Chondrocyte (in vitro differentiated cells): Measurements from ENCODE around the gene PNPLA6. TPM values are rescaled to one million over a fixed set of nuclear protein-coding genes. Genes with fewer than 3 reads are reported as not detected.

ENCODE experiments used
- DNase-seq: peaks from one replicate; pipeline ENCODE4 v3.0.0; 2021; ENCODE audit warnings: mixed read lengths, low spot score
- H3K27ac Mint-ChIP-seq: one replicate; pipeline ENCODE4 v1.8.0; 2021; ENCODE audit warnings: mild to moderate bottlenecking, moderate library complexity, mixed read lengths; ENCODE audit not compliant: unreplicated experiment
- H3K27me3 Mint-ChIP-seq: 2 replicates; pipeline ENCODE4 v1.8.0; 2021; ENCODE audit warnings: low read depth, mixed read lengths
- H3K36me3 Mint-ChIP-seq: 2 replicates; pipeline ENCODE4 v1.8.0; 2021; ENCODE audit warnings: low read depth, mixed read lengths
- H3K4me1 Mint-ChIP-seq: 2 replicates; pipeline ENCODE4 v1.8.0; 2021; ENCODE audit warnings: low read depth, mild to moderate bottlenecking, mixed read lengths
- H3K4me3 Mint-ChIP-seq: one replicate; pipeline ENCODE4 v1.8.0; 2021; ENCODE audit warnings: mild to moderate bottlenecking, moderate library complexity, mixed read lengths; ENCODE audit not compliant: unreplicated experiment
- H3K9me3 Mint-ChIP-seq: 2 replicates; pipeline ENCODE4 v1.8.0; 2021; ENCODE audit warnings: low read depth, mixed read lengths
- total RNA-seq: library from RNA; stranded (reverse); gene quantifications from 3 replicates; pipeline ENCODE4 v1.2.1, GENCODE V29; 2021
- TF ChIP-seq, protein P1 (sequence below): fragments of 200-600 bp; sonication (generic); IDR thresholded peaks from 2 replicates; pipeline ENCODE4 v1.5.0; 2021; ENCODE audit warnings: antibody characterized with exemption, mild to moderate bottlenecking, moderate library complexity

PNPLA6 gene
- total RNA-seq, 1 donor from 2014 or later, result 87.9 TPM

DNA sequence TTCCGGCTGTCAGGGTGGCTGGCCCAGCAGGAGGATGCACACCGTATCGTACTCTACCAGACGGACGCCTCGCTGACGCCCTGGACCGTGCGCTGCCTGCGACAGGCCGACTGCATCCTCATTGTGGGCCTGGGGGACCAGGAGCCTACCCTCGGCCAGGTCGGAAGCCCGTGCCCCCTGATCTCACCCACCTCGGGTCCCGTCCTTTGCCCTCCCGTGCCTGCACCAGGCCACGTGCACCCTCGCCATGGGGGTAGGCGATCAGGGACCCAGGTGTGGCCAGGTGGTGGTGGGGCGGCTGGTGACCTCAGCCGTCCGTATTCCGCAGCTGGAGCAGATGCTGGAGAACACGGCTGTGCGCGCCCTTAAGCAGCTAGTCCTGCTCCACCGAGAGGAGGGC, 19.0 kb downstream of the PNPLA6 start:
- no peaks in the 10 kb centered on the region for H3K27me3 Mint-ChIP-seq
- peaks cover 33% of the 10 kb centered on the region for H3K36me3 Mint-ChIP-seq
- no peak overlapping the region for H3K4me3 Mint-ChIP-seq
- H3K4me1 Mint-ChIP-seq, result no peaks in the 10 kb centered on the region
- TF ChIP-seq, protein P1, sequence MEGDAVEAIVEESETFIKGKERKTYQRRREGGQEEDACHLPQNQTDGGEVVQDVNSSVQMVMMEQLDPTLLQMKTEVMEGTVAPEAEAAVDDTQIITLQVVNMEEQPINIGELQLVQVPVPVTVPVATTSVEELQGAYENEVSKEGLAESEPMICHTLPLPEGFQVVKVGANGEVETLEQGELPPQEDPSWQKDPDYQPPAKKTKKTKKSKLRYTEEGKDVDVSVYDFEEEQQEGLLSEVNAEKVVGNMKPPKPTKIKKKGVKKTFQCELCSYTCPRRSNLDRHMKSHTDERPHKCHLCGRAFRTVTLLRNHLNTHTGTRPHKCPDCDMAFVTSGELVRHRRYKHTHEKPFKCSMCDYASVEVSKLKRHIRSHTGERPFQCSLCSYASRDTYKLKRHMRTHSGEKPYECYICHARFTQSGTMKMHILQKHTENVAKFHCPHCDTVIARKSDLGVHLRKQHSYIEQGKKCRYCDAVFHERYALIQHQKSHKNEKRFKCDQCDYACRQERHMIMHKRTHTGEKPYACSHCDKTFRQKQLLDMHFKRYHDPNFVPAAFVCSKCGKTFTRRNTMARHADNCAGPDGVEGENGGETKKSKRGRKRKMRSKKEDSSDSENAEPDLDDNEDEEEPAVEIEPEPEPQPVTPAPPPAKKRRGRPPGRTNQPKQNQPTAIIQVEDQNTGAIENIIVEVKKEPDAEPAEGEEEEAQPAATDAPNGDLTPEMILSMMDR, result no peak
- H3K9me3 Mint-ChIP-seq, result no peaks in the 10 kb centered on the region
- DNase-seq, result no peak
- H3K27ac Mint-ChIP-seq, result no peak overlapping the region

DNA sequence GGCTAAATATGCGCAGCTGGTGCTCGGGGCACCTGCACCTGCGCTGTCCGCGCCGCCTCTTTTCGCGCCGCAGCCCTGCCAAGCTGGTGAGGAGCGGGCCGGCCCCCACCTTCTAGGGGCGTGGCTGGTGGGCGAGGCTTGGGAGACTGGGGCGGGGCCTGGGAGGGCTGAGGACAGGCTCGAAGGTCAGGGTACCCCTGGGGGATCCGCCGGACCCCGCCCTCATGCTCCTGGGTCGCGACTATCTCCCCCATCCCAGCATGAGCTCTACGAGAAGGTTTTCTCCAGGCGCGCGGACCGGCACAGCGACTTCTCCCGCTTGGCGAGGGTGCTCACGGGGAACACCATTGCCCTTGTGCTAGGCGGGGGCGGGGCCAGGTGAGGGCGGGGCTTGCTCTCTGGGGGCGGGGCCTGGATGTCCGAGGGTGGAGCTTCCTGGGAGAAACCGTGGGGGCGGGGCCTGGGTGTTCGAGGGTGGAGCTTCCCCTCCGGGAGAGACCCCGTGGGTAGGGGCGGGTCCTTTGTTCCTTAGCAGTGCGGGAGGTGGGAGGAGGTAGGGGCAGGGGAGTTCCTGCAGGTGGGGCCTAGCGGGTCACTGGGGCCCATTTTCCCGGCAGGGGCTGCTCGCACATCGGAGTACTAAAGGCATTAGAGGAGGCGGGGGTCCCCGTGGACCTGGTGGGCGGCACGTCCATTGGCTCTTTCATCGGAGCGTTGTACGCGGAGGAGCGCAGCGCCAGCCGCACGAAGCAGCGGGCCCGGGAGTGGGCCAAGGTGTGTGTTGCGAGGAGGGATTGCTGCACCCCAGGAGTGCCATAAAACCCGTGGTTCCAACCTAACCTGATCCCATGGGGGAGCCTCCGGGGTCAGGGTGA, 19.7 kb downstream of the PNPLA6 start:
- DNase-seq, result no peak
- Mint-ChIP-seq H3K27me3 (no peaks in the 10 kb centered on the region), H3K27ac (no peak overlapping the region), H3K9me3 (no peaks in the 10 kb centered on the region), H3K36me3 (peaks cover 33% of the 10 kb centered on the region), H3K4me3 (no peak overlapping the region), H3K4me1 (no peaks in the 10 kb centered on the region)
- TF ChIP-seq, protein P1, result no peak

DNA sequence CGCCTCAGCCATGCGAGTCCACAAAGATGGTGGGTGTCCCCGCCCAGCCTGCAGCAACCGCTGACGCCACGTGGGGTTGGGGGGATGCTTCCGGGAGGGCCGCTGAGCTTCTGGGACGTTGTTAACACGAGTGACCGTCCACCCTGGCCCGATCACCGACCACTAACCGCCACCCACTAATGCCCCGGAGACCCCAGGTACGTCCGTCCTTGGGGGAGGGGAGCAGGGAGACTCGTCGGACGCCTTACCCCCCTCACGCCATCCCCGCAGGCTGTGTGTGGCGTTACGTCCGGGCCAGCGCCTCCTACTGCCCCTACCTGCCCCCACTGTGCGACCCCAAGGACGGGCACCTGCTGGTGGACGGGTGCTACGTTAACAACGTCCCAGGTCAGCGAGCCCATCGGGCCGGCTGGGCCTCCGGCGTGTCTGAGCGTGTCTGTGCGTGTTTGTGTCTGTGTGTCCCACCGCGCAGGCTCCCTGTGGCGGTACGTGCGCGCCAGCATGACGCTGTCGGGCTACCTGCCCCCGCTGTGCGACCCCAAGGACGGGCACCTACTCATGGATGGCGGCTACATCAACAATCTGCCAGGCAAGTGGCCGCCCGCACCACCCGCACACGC, 21.3 kb downstream of the PNPLA6 start:
- no peaks in the 10 kb centered on the region for H3K27me3 Mint-ChIP-seq
- H3K36me3 Mint-ChIP-seq, result peaks cover 37% of the 10 kb centered on the region
- H3K27ac Mint-ChIP-seq, result no peak overlapping the region
- H3K4me3 Mint-ChIP-seq, result no peak overlapping the region
- TF ChIP-seq, protein P1, result no peak
- no peak for DNase-seq
- no peaks in the 10 kb centered on the region for H3K4me1 Mint-ChIP-seq
- H3K9me3 Mint-ChIP-seq, result no peaks in the 10 kb centered on the region

DNA sequence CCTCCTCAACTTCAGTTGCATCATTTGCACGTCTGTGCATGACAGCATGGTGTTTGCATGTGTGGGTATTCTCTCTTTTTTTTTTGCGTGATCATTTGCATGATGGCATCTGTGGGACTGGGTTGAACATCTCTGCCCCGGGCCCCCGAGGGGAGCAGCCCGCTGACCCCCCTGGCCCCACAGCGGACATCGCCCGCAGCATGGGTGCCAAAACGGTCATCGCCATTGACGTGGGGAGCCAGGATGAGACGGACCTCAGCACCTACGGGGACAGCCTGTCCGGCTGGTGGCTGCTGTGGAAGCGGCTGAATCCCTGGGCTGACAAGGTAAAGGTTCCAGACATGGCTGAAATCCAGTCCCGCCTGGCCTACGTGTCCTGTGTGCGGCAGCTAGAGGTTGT, 23.1 kb downstream of the PNPLA6 start:
- no peak for DNase-seq
- Mint-ChIP-seq H3K27ac (no peak overlapping the region), H3K4me3 (no peak overlapping the region), H3K9me3 (no peaks in the 10 kb centered on the region), H3K27me3 (no peaks in the 10 kb centered on the region), H3K36me3 (peaks cover 38% of the 10 kb centered on the region), H3K4me1 (no peaks in the 10 kb centered on the region)
- TF ChIP-seq, protein P1, result no peak

GRCh38 chr19:7559102-7559501, 23.6 kb downstream of the PNPLA6 start:
- no peaks in the 10 kb centered on the region for H3K9me3 Mint-ChIP-seq
- H3K27me3 Mint-ChIP-seq, result no peaks in the 10 kb centered on the region
- DNase-seq, result no peak
- no peak overlapping the region for H3K4me3 Mint-ChIP-seq
- peaks cover 38% of the 10 kb centered on the region for H3K36me3 Mint-ChIP-seq
- no peak overlapping the region for H3K27ac Mint-ChIP-seq
- H3K4me1 Mint-ChIP-seq, result no peaks in the 10 kb centered on the region
- TF ChIP-seq, protein P1, result no peak
